ENCODE measurements around the gene AEN.

Gene AEN

GRCh38 chr15:88624971-88625490 lies 3.9 kb downstream of the AEN start:
- Histone ChIP-seq H2AFZ (ENCODE audit: low read length) (no peak overlapping the region), H3K79me2 (ENCODE audit: insufficient read depth, low read length) (peaks cover 78% of the 10 kb centered on the region), H3K9me2 (replicated peaks; ENCODE audit: low read depth, low read length) (no peaks in the 10 kb centered on the region), H3K9me3 (ENCODE audit: insufficient read depth, low read depth, low read length) (no peaks in the 10 kb centered on the region), H3K36me3 (ENCODE audit: insufficient read depth, low read length) (peaks cover 36% of the 10 kb centered on the region; the same call in 1 of the 2 replicates), H3K4me3 (ENCODE audit: low read length, poor library complexity, severe bottlenecking) (peak overlapping the region; percentile 84), H3K4me2 (ENCODE audit: low read depth, low read length, poor library complexity, severe bottlenecking) (peak overlapping the region; percentile 93), H3K4me1 (ENCODE audit: insufficient read depth, low read length, poor library complexity, severe bottlenecking) (peaks cover 47% of the 10 kb centered on the region), H3K27me3 (ENCODE audit: insufficient read depth, low read length, poor library complexity, severe bottlenecking) (peaks cover 7% of the 10 kb centered on the region), H3F3A (ENCODE audit: low read depth) (no peaks in the 10 kb centered on the region), H3K9ac (ENCODE audit: low read depth, low read length, poor library complexity, severe bottlenecking) (peak overlapping the region; percentile 100), H4K20me1 (ENCODE audit: insufficient read depth, low read length, poor library complexity, severe bottlenecking) (peaks cover 53% of the 10 kb centered on the region)
- TF ChIP-seq CTCF (conservative IDR thresholded peaks at IDR 0.05; ENCODE audit: low read length) = no peak
- no peak for TF ChIP-seq EZH2phosphoT487 (IDR thresholded peaks at IDR 0.05; ENCODE audit: borderline replicate concordance)

GRCh38 chr15:88625943-88626741 lies 5.0 kb downstream of the AEN start:
- Histone ChIP-seq H3F3A (ENCODE audit: low read depth) (no peaks in the 10 kb centered on the region), H3K36me3 (ENCODE audit: insufficient read depth, low read length) (peaks cover 46% of the 10 kb centered on the region; the same call in 1 of the 2 replicates), H3K4me1 (ENCODE audit: insufficient read depth, low read length, poor library complexity, severe bottlenecking) (peaks cover 47% of the 10 kb centered on the region), H3K4me2 (ENCODE audit: low read depth, low read length, poor library complexity, severe bottlenecking) (peak overlapping the region; percentile 93), H3K9ac (ENCODE audit: low read depth, low read length, poor library complexity, severe bottlenecking) (no peak overlapping the region), H3K27me3 (ENCODE audit: insufficient read depth, low read length, poor library complexity, severe bottlenecking) (peaks cover 7% of the 10 kb centered on the region), H3K4me3 (ENCODE audit: low read length, poor library complexity, severe bottlenecking) (peak overlapping the region; percentile 14), H2AFZ (ENCODE audit: low read length) (no peak overlapping the region), H3K9me3 (ENCODE audit: insufficient read depth, low read depth, low read length) (no peaks in the 10 kb centered on the region), H3K9me2 (replicated peaks; ENCODE audit: low read depth, low read length) (no peaks in the 10 kb centered on the region), H4K20me1 (ENCODE audit: insufficient read depth, low read length, poor library complexity, severe bottlenecking) (peaks cover 53% of the 10 kb centered on the region), H3K79me2 (ENCODE audit: insufficient read depth, low read length) (peaks cover 78% of the 10 kb centered on the region)
- no peak for TF ChIP-seq EZH2phosphoT487 (IDR thresholded peaks at IDR 0.05; ENCODE audit: borderline replicate concordance)
- no peak for TF ChIP-seq CTCF (conservative IDR thresholded peaks at IDR 0.05; ENCODE audit: low read length)

GRCh38 chr15:88627463-88627862 lies 6.3 kb downstream of the AEN start:
- H3K4me2 ChIP-seq (ENCODE audit: low read depth, low read length, poor library complexity, severe bottlenecking) = peak overlapping the region; percentile 54

More at GRCh38 chr15:88627463-88627862, 6.3 kb downstream of the AEN start:
- Histone ChIP-seq H3K9me3 (ENCODE audit: insufficient read depth, low read depth, low read length) (no peaks in the 10 kb centered on the region), H3F3A (ENCODE audit: low read depth) (no peaks in the 10 kb centered on the region), H3K9me2 (replicated peaks; ENCODE audit: low read depth, low read length) (no peaks in the 10 kb centered on the region), H3K79me2 (ENCODE audit: insufficient read depth, low read length) (peaks cover 65% of the 10 kb centered on the region), H3K4me3 (ENCODE audit: low read length, poor library complexity, severe bottlenecking) (peak overlapping the region; percentile 14), H3K36me3 (ENCODE audit: insufficient read depth, low read length) (peaks cover 55% of the 10 kb centered on the region; the same call in 1 of the 2 replicates), H2AFZ (ENCODE audit: low read length) (no peak overlapping the region), H3K4me1 (ENCODE audit: insufficient read depth, low read length, poor library complexity, severe bottlenecking) (peaks cover 42% of the 10 kb centered on the region), H4K20me1 (ENCODE audit: insufficient read depth, low read length, poor library complexity, severe bottlenecking) (peaks cover 52% of the 10 kb centered on the region), H3K9ac (ENCODE audit: low read depth, low read length, poor library complexity, severe bottlenecking) (no peak overlapping the region), H3K27me3 (ENCODE audit: insufficient read depth, low read length, poor library complexity, severe bottlenecking) (no peaks in the 10 kb centered on the region)
- no peak for TF ChIP-seq CTCF (conservative IDR thresholded peaks at IDR 0.05; ENCODE audit: low read length)
